GM10266 (cell line): Measurements from ENCODE around the gene DDR2.

ENCODE experiments used
- DNase-seq: peaks from one replicate; pipeline ENCODE4 v3.0.0; 2012; ENCODE audit errors: extremely low spot score
- TF ChIP-seq, protein P1 (sequence below): IDR thresholded peaks from 2 replicates; pipeline ENCODE4 v1.5.1; 2012; ENCODE audit warnings: mild to moderate bottlenecking, low read depth; ENCODE audit not compliant: control insufficient read depth, insufficient read depth; ENCODE audit errors: missing control alignments

Gene DDR2

GRCh38 chr1:162732094-162732493, 99.8 kb downstream of the DDR2 start:
- no peak for DNase-seq

GRCh38 chr1:162732566-162733335, 100.5 kb downstream of the DDR2 start:
- DNase-seq: no peak
- TF ChIP-seq, protein P1, sequence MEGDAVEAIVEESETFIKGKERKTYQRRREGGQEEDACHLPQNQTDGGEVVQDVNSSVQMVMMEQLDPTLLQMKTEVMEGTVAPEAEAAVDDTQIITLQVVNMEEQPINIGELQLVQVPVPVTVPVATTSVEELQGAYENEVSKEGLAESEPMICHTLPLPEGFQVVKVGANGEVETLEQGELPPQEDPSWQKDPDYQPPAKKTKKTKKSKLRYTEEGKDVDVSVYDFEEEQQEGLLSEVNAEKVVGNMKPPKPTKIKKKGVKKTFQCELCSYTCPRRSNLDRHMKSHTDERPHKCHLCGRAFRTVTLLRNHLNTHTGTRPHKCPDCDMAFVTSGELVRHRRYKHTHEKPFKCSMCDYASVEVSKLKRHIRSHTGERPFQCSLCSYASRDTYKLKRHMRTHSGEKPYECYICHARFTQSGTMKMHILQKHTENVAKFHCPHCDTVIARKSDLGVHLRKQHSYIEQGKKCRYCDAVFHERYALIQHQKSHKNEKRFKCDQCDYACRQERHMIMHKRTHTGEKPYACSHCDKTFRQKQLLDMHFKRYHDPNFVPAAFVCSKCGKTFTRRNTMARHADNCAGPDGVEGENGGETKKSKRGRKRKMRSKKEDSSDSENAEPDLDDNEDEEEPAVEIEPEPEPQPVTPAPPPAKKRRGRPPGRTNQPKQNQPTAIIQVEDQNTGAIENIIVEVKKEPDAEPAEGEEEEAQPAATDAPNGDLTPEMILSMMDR: no peak

More at GRCh38 chr1:162732094-162732493, 99.8 kb downstream of the DDR2 start:
- TF ChIP-seq, protein P1: no peak

- TF ChIP-seq, protein P1: no peak
- DNase-seq: no peak
These were observed 101.0 kb downstream of the DDR2 start for GRCh38 chr1:162733336-162733590.

- TF ChIP-seq, protein P1: no peak
- no peak for DNase-seq
These were observed 101.8 kb downstream of the DDR2 start for GRCh38 chr1:162734047-162734446.

GRCh38 chr1:162736184-162736583, 103.9 kb downstream of the DDR2 start:
- TF ChIP-seq, protein P1: no peak
- no peak for DNase-seq

GRCh38 chr1:162736633-162737067, 104.4 kb downstream of the DDR2 start:
- peak; percentile 13 for DNase-seq
- TF ChIP-seq, protein P1: no peak

DNA sequence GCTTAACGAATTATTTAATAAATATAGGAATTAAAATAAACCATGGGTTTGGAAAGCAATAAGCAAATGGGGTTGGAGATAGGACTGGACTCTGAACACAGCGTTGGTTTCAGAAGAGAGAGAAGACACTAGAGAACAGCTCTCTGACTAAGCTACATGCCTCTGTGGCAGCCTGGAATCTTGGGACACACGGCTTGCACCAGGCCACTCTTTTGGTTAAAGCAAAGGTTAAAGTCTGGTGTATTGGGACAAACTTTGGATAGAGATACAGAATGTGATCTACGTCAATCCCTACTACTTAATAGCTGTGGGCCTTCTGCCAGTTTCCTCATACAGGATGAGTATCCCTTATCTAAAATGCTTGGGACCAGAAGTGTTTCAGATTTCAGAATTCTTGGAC, 108.5 kb downstream of the DDR2 start:
- DNase-seq: no peak
- TF ChIP-seq, protein P1: no peak
